Measurements from ENCODE around the gene CLCN4. TPM values are rescaled to one million over a fixed set of nuclear protein-coding genes. Genes with fewer than 3 reads are reported as not detected.

Gene CLCN4
- total RNA-seq, 4 donors from 2014 or later = 7.1 to 19.1 (median 15.9) TPM

- no peaks in the 10 kb centered on the region for H3K9me3 ChIP-seq
- intact Hi-C loops (cut with DNase I) = no loop called here
- WGBS, 2 donors = 95% methylated on average over 9 of the region's 9 CpGs; no CpG with 5 or more reads in 1 of the 2 donors
Measured at GRCh38 chrX:10174051-10174450, 17.3 kb downstream of the CLCN4 start.

DNA sequence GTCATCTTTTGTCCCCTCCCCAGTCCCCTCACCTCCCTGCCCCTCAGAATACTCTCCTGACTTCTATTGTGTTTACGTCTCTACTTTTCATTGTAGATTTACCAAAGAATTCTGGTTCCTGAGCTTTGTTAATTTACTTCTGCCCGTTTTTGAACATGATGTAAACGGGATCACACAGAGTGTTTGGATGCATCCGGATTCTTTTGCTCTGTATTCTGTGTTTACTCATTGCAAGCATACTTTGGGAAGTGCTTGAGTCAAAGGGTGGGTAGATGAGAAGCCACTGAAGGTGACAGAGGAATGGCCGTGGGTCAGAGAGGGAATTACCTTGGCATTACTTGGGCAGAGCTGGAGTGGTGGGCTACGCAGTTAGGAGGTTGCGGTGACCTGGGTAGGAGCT lies 18.0 kb downstream of the CLCN4 start:
- Histone ChIP-seq H3K36me3 (no peaks in the 10 kb centered on the region), H3K27ac (no peak overlapping the region), H3K4me1 (peaks cover 0 to 5% of the 10 kb centered on the region in 2 donors), H3K27me3 (no peaks in the 10 kb centered on the region), H3K9me3 (no peaks in the 10 kb centered on the region), H3K4me3 (replicated peaks in 1 of 3) (no peak overlapping the region)
- 86 to 89% methylated on average over 4 to 7 of the region's 7 CpGs for WGBS, 2 donors
- DNase-seq = no peak
- no peak for TF ChIP-seq CTCF (IDR thresholded peaks at IDR 0.05)
- TF ChIP-seq POLR2A (IDR thresholded peaks at IDR 0.05) = no peak
- intact Hi-C loops (cut with DNase I) = no loop called here

More at GRCh38 chrX:10174051-10174450, 17.3 kb downstream of the CLCN4 start:
- DNase-seq = no peak
- H3K36me3 ChIP-seq = no peaks in the 10 kb centered on the region
- no peak overlapping the region for H3K4me3 ChIP-seq (replicated peaks in 1 of 3)
- no peaks in the 10 kb centered on the region for H3K27me3 ChIP-seq
- H3K4me1 ChIP-seq = peaks cover 0 to 5% of the 10 kb centered on the region in 2 donors
- no peak for TF ChIP-seq POLR2A (IDR thresholded peaks at IDR 0.05)
- no peak for TF ChIP-seq CTCF (IDR thresholded peaks at IDR 0.05)
- H3K27ac ChIP-seq = peak overlapping the region in 2 of 3 donors; percentile 24 to 67

DNA sequence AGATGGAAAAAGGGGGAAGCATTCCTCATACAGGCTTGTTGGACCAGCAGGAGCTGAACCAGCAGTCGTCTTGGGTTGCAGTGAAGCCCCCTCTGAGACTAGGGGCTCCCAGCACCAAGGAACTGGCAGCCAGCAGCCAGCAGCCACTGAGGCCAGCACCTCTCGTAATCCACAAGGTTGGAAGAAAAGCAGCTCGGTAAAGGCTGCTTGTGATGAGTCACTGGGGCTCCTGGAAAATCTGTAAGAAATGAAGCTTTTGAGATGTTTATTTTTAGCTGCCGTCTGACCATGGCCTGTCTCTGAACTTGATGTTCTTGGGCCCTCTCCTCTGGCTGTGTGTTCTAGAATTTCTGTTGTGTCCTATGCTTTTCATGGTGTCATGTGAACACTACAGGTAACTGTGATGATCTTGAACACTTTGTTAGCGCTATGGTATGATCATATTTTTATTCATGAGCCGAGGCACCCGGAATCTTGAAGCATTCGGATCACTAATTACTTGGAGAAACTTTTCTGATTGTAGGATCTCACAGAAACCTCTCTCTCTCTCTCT lies 18.6 kb downstream of the CLCN4 start:
- DNase-seq = no peak
- Histone ChIP-seq H3K4me1 (peaks cover 0 to 5% of the 10 kb centered on the region in 2 donors), H3K9me3 (no peaks in the 10 kb centered on the region), H3K27ac (no peak overlapping the region), H3K27me3 (no peaks in the 10 kb centered on the region), H3K4me3 (replicated peaks in 1 of 3) (no peak overlapping the region), H3K36me3 (no peaks in the 10 kb centered on the region)
- intact Hi-C loops (cut with DNase I) = no loop called here
- TF ChIP-seq CTCF (IDR thresholded peaks at IDR 0.05) = no peak
- TF ChIP-seq POLR2A (IDR thresholded peaks at IDR 0.05) = no peak
- 67 to 79% methylated on average over 5 to 8 of the region's 8 CpGs for WGBS, 2 donors

- no peak for DNase-seq
- H3K4me1 ChIP-seq = peaks cover 0 to 5% of the 10 kb centered on the region in 2 donors
- H3K4me3 ChIP-seq (replicated peaks in 1 of 3) = no peak overlapping the region
- H3K36me3 ChIP-seq = no peaks in the 10 kb centered on the region
- WGBS, 2 donors = 89 to 97% methylated on average over 5 to 16 of the region's 16 CpGs
- no peak overlapping the region for H3K27ac ChIP-seq
- no peaks in the 10 kb centered on the region for H3K27me3 ChIP-seq
- intact Hi-C loops (cut with DNase I) = no loop called here
- no peak for TF ChIP-seq POLR2A (IDR thresholded peaks at IDR 0.05)
- no peak for TF ChIP-seq CTCF (IDR thresholded peaks at IDR 0.05)
- H3K9me3 ChIP-seq = no peaks in the 10 kb centered on the region
Measured at GRCh38 chrX:10176121-10177003, 19.6 kb downstream of the CLCN4 start.

- H3K4me1 ChIP-seq = peaks cover 0 to 5% of the 10 kb centered on the region in 2 donors
Measured at GRCh38 chrX:10177004-10177396, 20.2 kb downstream of the CLCN4 start.

More at GRCh38 chrX:10177004-10177396, 20.2 kb downstream of the CLCN4 start:
- no peaks in the 10 kb centered on the region for H3K9me3 ChIP-seq
- DNase-seq = no peak
- 95 to 100% methylated on average over 7 of the region's 7 CpGs for WGBS, 2 donors
- H3K36me3 ChIP-seq = no peaks in the 10 kb centered on the region
- no peak for TF ChIP-seq POLR2A (IDR thresholded peaks at IDR 0.05)
- TF ChIP-seq CTCF (IDR thresholded peaks at IDR 0.05) = no peak
- intact Hi-C loops (cut with DNase I) = no loop called here
- H3K27ac ChIP-seq = no peak overlapping the region
- no peak overlapping the region for H3K4me3 ChIP-seq (replicated peaks in 1 of 3)
- no peaks in the 10 kb centered on the region for H3K27me3 ChIP-seq
